Naive thymus-derived CD4-positive, alpha-beta T cell (primary cell): ENCODE measurements around the gene MAN1C1. TPM values are rescaled to one million over a fixed set of nuclear protein-coding genes. Genes with fewer than 3 reads are reported as not detected.
A peak's percentile ranks its signal among the peaks of the same experiment; 100 is the strongest.

Experiments used
- ATAC-seq: fragments of 150-1000 bp; cut with Tn5 transposase; 2 replicates; pipeline ENCODE4 v1.10.0; 2021; ENCODE audit warnings: mild to moderate bottlenecking, moderate library complexity
- CTCF ChIA-PET: fragments of 350-600 bp; sonication (Branson Sonifier 250); formaldehyde crosslinking; loops from one replicate; lab custom pipeline; 2021; ENCODE audit warnings: antibody characterized with exemption; lab: Charles Lee
- POLR2A ChIA-PET: fragments of 350-600 bp; sonication (Branson Sonifier 250); formaldehyde crosslinking; loops from one replicate; lab custom pipeline; 2021; ENCODE audit warnings: antibody characterized with exemption, inconsistent platforms; lab: Charles Lee
- DNase-seq, 9 donors: peaks; one replicate each; pipeline versions ENCODE4 v3.0.0 to v3.0.0-alpha.2; 2020 to 2022; ENCODE audit warnings: mixed read lengths in 1 of 9
- H3K27ac ChIP-seq: one replicate; pipeline ENCODE4 v1.7.0; 2013; ENCODE audit warnings: mild to moderate bottlenecking, low read depth, low read length, moderate library complexity
- H3K27me3 ChIP-seq, 2 donors: one replicate each; pipeline ENCODE4 v1.7.0; 2013; ENCODE audit warnings: low read length in 2 of 2, mild to moderate bottlenecking in 2 of 2, moderate library complexity in 2 of 2; ENCODE audit not compliant: control insufficient read depth in 2 of 2, insufficient read depth in 2 of 2
- H3K36me3 ChIP-seq, 3 experiments: 1 replicate in 2 of 3; 2 replicates in 1 of 3; pipeline ENCODE4 v1.7.0; 2013; ENCODE audit warnings: low read length in 3 of 3, mild to moderate bottlenecking in 3 of 3, moderate library complexity in 1 of 3; ENCODE audit not compliant: insufficient read depth in 3 of 3, control insufficient read depth in 2 of 3
- H3K4me1 ChIP-seq, 2 donors: one replicate each; pipeline ENCODE4 v1.7.0; 2013; ENCODE audit warnings: low read length in 2 of 2, mild to moderate bottlenecking in 2 of 2, moderate library complexity in 1 of 2; ENCODE audit not compliant: control insufficient read depth in 2 of 2, insufficient read depth in 2 of 2
- H3K4me3 ChIP-seq: 2 replicates; pipeline ENCODE4 v1.7.0; 2013; ENCODE audit warnings: mild to moderate bottlenecking, low read length
- H3K9me3 ChIP-seq, 3 experiments: 1 replicate in 2 of 3; 2 replicates in 1 of 3; pipeline ENCODE4 v1.7.0; 2013; ENCODE audit warnings: low read length in 3 of 3; ENCODE audit not compliant: control insufficient read depth in 2 of 3
- H3K27ac Mint-ChIP-seq, 9 donors: one replicate each; pipeline ENCODE4 v1.8.0; 2020 to 2022; ENCODE audit warnings: mixed read lengths in 9 of 9, mild to moderate bottlenecking in 8 of 9, moderate library complexity in 5 of 9, inconsistent platforms in 2 of 9
- H3K27me3 Mint-ChIP-seq, 5 donors: one replicate each; pipeline ENCODE4 v1.8.0; 2021 to 2022; ENCODE audit warnings: mixed read lengths in 5 of 5, mild to moderate bottlenecking in 1 of 5
- H3K36me3 Mint-ChIP-seq, 5 donors: one replicate each; pipeline ENCODE4 v1.8.0; 2020 to 2022; ENCODE audit warnings: mixed read lengths in 5 of 5, mild to moderate bottlenecking in 3 of 5, inconsistent platforms in 1 of 5
- H3K4me1 Mint-ChIP-seq, 7 donors: one replicate each; pipeline ENCODE4 v1.8.0; 2020 to 2022; ENCODE audit warnings: mixed read lengths in 7 of 7, mild to moderate bottlenecking in 3 of 7, inconsistent platforms in 1 of 7
- H3K4me3 Mint-ChIP-seq, 10 donors: one replicate each; pipeline ENCODE4 v1.8.0; 2020 to 2022; ENCODE audit warnings: mild to moderate bottlenecking in 10 of 10, mixed read lengths in 10 of 10, moderate library complexity in 6 of 10, inconsistent platforms in 2 of 10
- H3K9me3 Mint-ChIP-seq, 11 donors: one replicate each; pipeline ENCODE4 v1.8.0; 2020 to 2022; ENCODE audit warnings: mixed read lengths in 11 of 11, mild to moderate bottlenecking in 4 of 11, inconsistent platforms in 1 of 11, moderate library complexity in 1 of 11
- intact Hi-C, 2 donors: fragments of 100-400 bp; cut with micrococcal nuclease; formaldehyde crosslinking; loops; one replicate each; pipeline ENCODE4 v1.15.1; 2023
- polyA plus RNA-seq, 2 donors: library from polyadenylated mRNA; unstranded; fragments of 300-500 nt; fragmentation: Illumina TruSeq; gene quantifications; one replicate each; pipeline ENCODE4 v1.2.3, GENCODE V29; 2021
- total RNA-seq, 6 experiments: library from RNA in 5 of 6; stranded (reverse) in 5 of 6; gene quantifications; 1 replicate in 5 of 6; 2 replicates in 1 of 6; pipeline ENCODE4 v1.2.3 and lab custom pipeline; 2021 to 2026

MAN1C1 gene
- total and polyA plus RNA-seq, 7 experiments from 2014 or later, result 16.0 to 85.5 (median 61.0) TPM

DNA sequence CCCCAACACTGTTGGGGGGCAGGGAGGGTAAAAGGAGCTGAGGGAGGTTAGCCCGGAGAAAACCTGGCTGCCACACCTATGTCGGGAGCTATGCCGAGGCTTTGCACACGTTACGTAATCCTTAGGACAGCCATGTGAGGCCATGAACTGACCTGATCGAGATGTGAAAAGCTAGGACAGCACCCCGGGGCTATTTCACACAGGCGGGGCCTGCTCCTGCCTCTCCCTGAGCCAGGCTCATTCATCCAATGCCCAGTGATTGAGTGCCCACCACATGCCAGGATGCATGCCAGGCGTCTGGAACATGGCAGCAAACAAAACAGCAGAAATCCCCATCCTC, 43.0 kb upstream of the MAN1C1 start:
- Histone ChIP-seq H3K4me3 (no peak overlapping the region), H3K27ac (peak overlapping the region; percentile 24), H3K4me1 (peaks cover 8 to 24% of the 10 kb centered on the region in 2 donors), H3K36me3 (peaks cover 0 to 13% (median 0%) of the 10 kb centered on the region in 3 experiments), H3K27me3 (no peaks in the 10 kb centered on the region), H3K9me3 (no peaks in the 10 kb centered on the region)
- Mint-ChIP-seq H3K27ac (peak overlapping the region in 2 of 9 donors; percentile 77 to 85), H3K4me1 (peaks cover 11 to 67% (median 52%) of the 10 kb centered on the region in 7 donors), H3K36me3 (peaks cover 0 to 4% (median 0%) of the 10 kb centered on the region in 5 donors), H3K9me3 (no peaks in the 10 kb centered on the region), H3K27me3 (no peaks in the 10 kb centered on the region), H3K4me3 (no peak overlapping the region)
- ATAC-seq (no peak), DNase-seq (no peak)
- POLR2A ChIA-PET, result interaction anchor here (0.9 to 11.3 kb wide), 7 partner anchors 8 to 102 kb away, joined by 3 to 137 read pairs (median 8); no protein-coding TSS in a partner anchor
- intact Hi-C loops, result no loop called here
- CTCF ChIA-PET, result interaction anchor here (0.5 to 2.4 kb wide), 7 partner anchors 10 to 445 kb away, joined by 3 to 13 read pairs (median 3); no protein-coding TSS in a partner anchor

DNA sequence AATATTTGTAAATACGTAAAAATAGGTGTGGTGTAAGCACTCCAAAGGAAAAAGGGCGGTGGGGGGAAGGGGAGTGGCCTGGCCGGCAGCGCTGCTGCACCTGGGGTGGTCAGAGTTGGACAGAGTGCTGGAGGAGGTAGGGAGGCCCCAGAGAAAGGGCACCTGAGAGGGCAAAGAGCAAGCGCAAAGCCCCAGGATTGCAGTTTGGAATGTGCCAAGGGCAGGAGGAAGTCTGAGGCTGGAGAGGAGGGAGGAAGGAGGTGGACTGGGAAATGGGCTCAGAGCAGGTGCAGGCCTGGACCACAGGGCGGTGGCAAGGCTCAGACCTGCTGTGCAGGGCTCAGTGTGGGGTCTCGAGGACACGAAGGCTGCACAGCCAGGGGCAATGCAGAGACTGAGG, 42.6 kb upstream of the MAN1C1 start:
- peaks cover 11 to 63% (median 48%) of the 10 kb centered on the region in 7 donors for H3K4me1 Mint-ChIP-seq
- POLR2A ChIA-PET, result interaction anchor here (0.9 to 11.3 kb wide), 6 partner anchors 8 to 26 kb away, joined by 3 to 137 read pairs (median 9); no protein-coding TSS in a partner anchor

DNA sequence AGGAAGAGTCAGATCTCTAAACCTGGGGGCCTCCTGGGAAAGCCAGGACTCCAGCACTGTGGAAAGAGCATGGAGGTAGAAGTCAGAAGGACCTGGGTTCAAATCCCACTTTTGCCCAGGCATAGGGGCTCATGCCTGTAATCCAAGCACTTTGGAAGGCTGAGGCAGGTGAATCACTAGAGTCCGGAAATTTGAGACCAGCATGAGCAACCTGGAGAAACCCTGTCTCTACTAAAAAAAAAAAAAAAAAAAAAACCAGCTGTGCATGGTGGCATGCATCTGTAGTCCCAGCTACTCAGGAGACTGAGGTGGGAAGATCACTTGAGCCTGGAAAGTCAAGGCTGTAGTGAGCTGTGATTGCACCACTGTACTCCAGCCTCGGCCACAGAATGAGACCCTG, 41.4 kb upstream of the MAN1C1 start:
- Histone ChIP-seq H3K9me3 (no peaks in the 10 kb centered on the region), H3K27me3 (no peaks in the 10 kb centered on the region), H3K4me1 (peaks cover 8 to 24% of the 10 kb centered on the region in 2 donors), H3K4me3 (no peak overlapping the region), H3K27ac (no peak overlapping the region), H3K36me3 (no peaks in the 10 kb centered on the region)
- Mint-ChIP-seq H3K9me3 (no peaks in the 10 kb centered on the region), H3K27me3 (peaks cover 0 to 3% (median 0%) of the 10 kb centered on the region in 5 donors), H3K27ac (peak overlapping the region in 6 of 9 donors; percentile 30 to 74 (median 56)), H3K4me1 (peaks cover 9 to 51% (median 36%) of the 10 kb centered on the region in 7 donors), H3K36me3 (no peaks in the 10 kb centered on the region), H3K4me3 (peak overlapping the region in 1 of 10 donors; percentile 19)
- ChIA-PET POLR2A (interaction anchor here (0.9 to 1.8 kb wide), 2 partner anchors 10 to 28 kb away, joined by 3 to 10 read pairs; no protein-coding TSS in a partner anchor), CTCF (interaction anchor here (0.6 kb wide), 1 partner anchor 84 kb away, joined by 3 read pairs; no protein-coding TSS in a partner anchor)
- intact Hi-C loops, result no loop called here
- ATAC-seq (no peak), DNase-seq (no peak)

More for the DNA sequence above, 42.6 kb upstream of the MAN1C1 start:
- Histone ChIP-seq H3K4me1 (peaks cover 8 to 24% of the 10 kb centered on the region in 2 donors), H3K4me3 (no peak overlapping the region), H3K9me3 (no peaks in the 10 kb centered on the region), H3K27ac (no peak overlapping the region), H3K27me3 (no peaks in the 10 kb centered on the region), H3K36me3 (peaks cover 0 to 9% (median 0%) of the 10 kb centered on the region in 3 experiments)
- intact Hi-C loops, result no loop called here
- CTCF ChIA-PET, result interaction anchor here (0.5 to 2.4 kb wide), 3 partner anchors 10 to 445 kb away, joined by 3 to 13 read pairs (median 3); no protein-coding TSS in a partner anchor
- no peak for DNase-seq
- H3K9me3 Mint-ChIP-seq, result no peaks in the 10 kb centered on the region
- H3K27me3 Mint-ChIP-seq, result peaks cover 0 to under 1% (median 0%) of the 10 kb centered on the region in 5 donors
- no peak overlapping the region for H3K4me3 Mint-ChIP-seq
- H3K27ac Mint-ChIP-seq, result peak overlapping the region in 6 of 9 donors; percentile 23 to 74 (median 65)
- ATAC-seq, result no peak
- H3K36me3 Mint-ChIP-seq, result peaks cover 0 to 4% (median 0%) of the 10 kb centered on the region in 5 donors

DNA sequence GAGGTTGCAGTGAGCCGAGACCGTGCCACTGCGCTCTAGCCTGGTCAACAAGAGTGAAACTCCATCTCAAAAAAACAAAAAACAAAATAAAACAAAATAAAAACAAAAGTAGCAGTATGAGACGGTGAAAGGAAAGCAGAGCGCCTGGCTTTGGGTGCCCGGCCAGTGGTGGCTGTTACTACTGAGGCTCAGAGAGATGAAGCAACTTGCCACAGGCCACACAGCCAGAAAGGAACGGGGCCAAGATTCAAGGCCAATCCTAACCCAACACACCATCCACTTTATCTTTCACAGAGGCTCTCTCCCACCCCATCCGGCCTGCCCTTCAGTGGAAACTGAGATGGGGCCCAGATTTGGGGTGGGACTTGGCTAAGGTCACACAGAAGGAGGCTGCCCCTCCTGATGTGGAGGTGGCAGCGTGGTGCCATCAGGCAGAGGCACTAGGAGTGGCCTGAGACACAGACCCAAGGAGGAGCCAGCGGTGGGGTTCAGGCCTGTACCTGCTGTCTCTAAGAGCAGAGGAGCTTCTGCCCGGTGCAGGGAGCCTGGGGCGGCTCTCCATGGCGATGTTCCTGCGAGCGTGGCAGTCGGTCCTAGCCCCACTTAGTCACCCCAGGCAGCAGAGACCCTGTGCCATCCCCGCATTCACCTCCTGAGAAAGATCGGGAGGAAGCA, 40.0 kb upstream of the MAN1C1 start:
- Mint-ChIP-seq H3K9me3 (peaks cover 0 to 2% (median 0%) of the 10 kb centered on the region in 11 donors), H3K36me3 (no peaks in the 10 kb centered on the region), H3K4me3 (no peak overlapping the region), H3K4me1 (peaks cover 9 to 41% (median 30%) of the 10 kb centered on the region in 7 donors), H3K27ac (no peak overlapping the region), H3K27me3 (peaks cover 0 to 3% (median 0%) of the 10 kb centered on the region in 5 donors)
- no peak for DNase-seq
- Histone ChIP-seq H3K9me3 (no peaks in the 10 kb centered on the region), H3K36me3 (no peaks in the 10 kb centered on the region), H3K4me1 (peaks cover 8 to 18% of the 10 kb centered on the region in 2 donors), H3K27ac (no peak overlapping the region), H3K27me3 (no peaks in the 10 kb centered on the region), H3K4me3 (no peak overlapping the region)
- intact Hi-C loops, result no loop called here
- POLR2A ChIA-PET, result interaction anchor here (0.6 kb wide), 1 partner anchor 18 kb away, joined by 3 read pairs; no protein-coding TSS in a partner anchor
- no peak for ATAC-seq
- CTCF ChIA-PET, result interaction anchor here (0.9 kb wide), 1 partner anchor 10 kb away, joined by 4 read pairs; no protein-coding TSS in a partner anchor

DNA sequence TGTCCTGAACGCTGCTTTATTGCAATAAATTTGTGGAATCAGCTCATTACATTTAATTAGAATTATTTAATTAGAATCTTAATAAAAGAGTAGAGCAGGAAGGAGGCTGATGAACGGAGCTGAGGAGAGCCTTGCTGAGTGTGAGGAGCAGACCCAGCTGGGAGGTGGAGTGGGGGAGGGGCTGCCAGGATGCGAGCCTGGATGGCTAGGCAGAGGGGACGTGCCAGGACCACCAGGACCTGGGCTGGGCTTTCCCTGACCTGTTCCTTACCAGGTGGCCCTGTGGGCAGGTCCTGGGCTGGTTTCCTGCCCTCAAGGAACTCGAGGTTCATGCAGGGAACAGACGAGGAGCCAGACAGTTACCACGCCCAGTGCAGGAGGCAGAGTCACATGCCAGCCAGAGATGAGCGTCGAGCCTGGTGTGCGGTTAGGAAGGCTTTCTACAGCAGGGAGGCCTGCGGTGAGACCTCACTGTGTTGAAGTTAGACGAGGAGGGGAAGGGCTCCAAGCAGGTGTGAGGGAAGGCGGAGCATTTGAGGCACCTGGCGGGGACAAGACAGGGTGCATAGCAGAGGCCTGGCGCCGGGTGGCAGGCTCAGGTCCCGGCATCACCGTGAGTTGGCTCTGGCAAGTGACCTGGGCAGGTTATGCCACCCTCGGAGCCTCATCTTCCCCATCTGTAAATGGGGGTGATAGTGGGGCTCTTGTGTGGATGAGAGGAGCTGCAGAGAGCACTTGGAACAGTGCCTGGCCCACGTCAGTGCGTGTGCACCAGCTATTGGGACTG, 39.3 kb upstream of the MAN1C1 start:
- Histone ChIP-seq H3K9me3 (no peaks in the 10 kb centered on the region), H3K36me3 (no peaks in the 10 kb centered on the region), H3K27me3 (no peaks in the 10 kb centered on the region), H3K27ac (no peak overlapping the region), H3K4me3 (no peak overlapping the region), H3K4me1 (peaks cover 5 to 14% of the 10 kb centered on the region in 2 donors)
- H3K4me3 Mint-ChIP-seq, result peak overlapping the region in 2 of 10 donors; percentile 11 to 17
- peaks cover 9 to 33% (median 22%) of the 10 kb centered on the region in 7 donors for H3K4me1 Mint-ChIP-seq
- peaks cover 0 to 3% (median 0%) of the 10 kb centered on the region in 5 donors for H3K27me3 Mint-ChIP-seq
- CTCF ChIA-PET, result no interaction called here
- H3K36me3 Mint-ChIP-seq, result no peaks in the 10 kb centered on the region
- no peak for DNase-seq
- peak overlapping the region in 3 of 9 donors; percentile 12 to 65 (median 62) for H3K27ac Mint-ChIP-seq
- POLR2A ChIA-PET, result no interaction called here
- ATAC-seq, result no peak
- intact Hi-C loops, result no loop called here
- H3K9me3 Mint-ChIP-seq, result peaks cover 0 to 2% (median 0%) of the 10 kb centered on the region in 11 donors
